ENCODE measurements around the gene SLC16A5.

DNA sequence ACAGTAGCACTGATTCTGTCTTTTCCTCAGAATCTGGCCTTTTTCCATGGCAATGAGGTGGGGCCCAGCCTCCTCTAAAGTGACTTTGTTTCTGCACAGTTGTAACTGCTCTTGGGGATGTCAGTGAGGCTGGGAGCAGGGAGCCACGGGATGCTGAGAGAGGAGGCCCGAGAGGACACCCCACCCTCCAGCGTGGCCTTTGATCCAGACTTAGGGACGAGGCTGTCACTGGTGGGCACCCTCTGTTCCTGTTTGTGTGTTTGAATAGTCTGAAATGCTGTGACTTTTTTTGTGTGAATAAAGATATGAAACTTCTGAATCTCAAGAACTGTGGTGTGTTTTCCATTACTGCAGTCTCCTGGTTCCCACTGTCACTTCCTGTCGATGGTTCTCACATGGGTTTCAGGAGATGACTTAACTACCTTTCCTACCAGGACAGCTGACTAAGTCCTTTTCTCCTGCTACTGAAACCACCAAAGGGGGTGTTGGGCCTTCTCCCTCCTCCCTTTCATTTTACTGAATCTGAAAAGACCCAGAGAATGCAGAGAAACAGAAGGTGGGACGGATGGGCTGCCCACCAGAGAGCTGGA, 22.1 kb upstream of the SLC16A5 start:
- TF ChIP-seq SP1 (IDR thresholded peaks at IDR 0.05) (no peak), ZNF384 (IDR thresholded peaks at IDR 0.05) (no peak), FOXA1 (IDR thresholded peaks at IDR 0.05) (no peak), PKNOX1 (IDR thresholded peaks at IDR 0.05) (no peak), BHLHE40 (IDR thresholded peaks at IDR 0.05; ENCODE audit: borderline replicate concordance) (no peak)

Data from HEK293T (cell line).